ENCODE results near the gene EIF4H. TPM values are rescaled to one million over a fixed set of nuclear protein-coding genes. Genes with fewer than 3 reads are reported as not detected.
A peak's percentile ranks its signal among the peaks of the same experiment; 100 is the strongest.

Gene EIF4H
- total RNA-seq, 4 donors from 2014 or later: 291 to 344 (median 322) TPM

DNA sequence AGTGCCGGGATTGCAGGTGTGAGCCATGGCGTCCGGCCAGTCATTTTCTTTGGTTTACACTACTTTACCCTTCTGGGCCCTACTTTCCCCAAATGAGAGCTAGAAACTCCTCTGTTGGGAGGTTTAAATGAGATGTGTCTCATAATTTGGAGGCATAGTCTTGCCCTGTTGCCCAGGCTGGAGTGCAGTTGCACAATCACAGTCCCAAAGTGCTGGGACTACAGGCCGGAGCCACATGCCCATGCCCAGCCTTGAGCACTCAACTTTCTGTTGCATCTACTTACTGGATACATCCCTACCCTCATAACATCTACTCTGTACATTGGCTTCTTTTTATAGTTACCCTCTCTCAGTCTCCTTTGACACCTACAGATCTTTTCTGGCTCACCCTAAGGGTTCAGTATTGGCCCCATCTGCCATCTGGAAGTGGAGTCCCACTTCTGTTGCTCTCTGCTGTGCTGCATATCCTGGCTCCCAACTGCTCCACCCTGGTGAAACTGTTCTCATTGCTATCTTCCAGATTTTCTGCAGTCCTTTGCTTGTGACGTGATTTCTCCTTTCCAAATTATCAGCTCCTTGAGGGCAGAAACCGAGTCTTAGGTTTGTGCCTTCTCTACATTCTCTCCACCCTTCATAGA lies 8.4 kb downstream of the EIF4H start:
- no peaks in the 10 kb centered on the region for H3K9me3 ChIP-seq
- H3K4me1 ChIP-seq: peaks cover 41 to 100% (median 61%) of the 10 kb centered on the region in 3 donors
- no peak overlapping the region for H3K4me3 ChIP-seq
- peak overlapping the region in 3 of 4 donors; percentile 16 to 48 (median 21) for H3K27ac ChIP-seq
- ATAC-seq: no peak
- H3K36me3 ChIP-seq: peaks cover 0 to 12% of the 10 kb centered on the region in 2 donors
- no peaks in the 10 kb centered on the region for H3K27me3 ChIP-seq
- 20 to 57% methylated on average over 1 to 5 of the region's 6 CpGs for WGBS, 2 donors (ENCODE audit: low coverage in 1 of 2)
- no peak for TF ChIP-seq EP300 (IDR thresholded peaks at IDR 0.05)
- TF ChIP-seq POLR2A (IDR thresholded peaks at IDR 0.05): no peak
- TF ChIP-seq POLR2AphosphoS5 (IDR thresholded peaks at IDR 0.05): no peak
- TF ChIP-seq CTCF (IDR thresholded peaks at IDR 0.05): no peak

GRCh38 chr7:74183142-74183541 lies 9.0 kb downstream of the EIF4H start:
- Histone ChIP-seq H3K4me1 (peaks cover 37 to 100% (median 60%) of the 10 kb centered on the region in 3 donors), H3K27ac (peak overlapping the region in 2 of 4 donors; percentile 16 to 48), H3K27me3 (no peaks in the 10 kb centered on the region), H3K9me3 (no peaks in the 10 kb centered on the region), H3K4me3 (no peak overlapping the region), H3K36me3 (peaks cover 0 to 15% of the 10 kb centered on the region in 2 donors)
- no peak for TF ChIP-seq EP300 (IDR thresholded peaks at IDR 0.05)
- no peak for TF ChIP-seq CTCF (IDR thresholded peaks at IDR 0.05)
- TF ChIP-seq POLR2AphosphoS5 (IDR thresholded peaks at IDR 0.05): no peak
- no peak for TF ChIP-seq POLR2A (IDR thresholded peaks at IDR 0.05)
- ATAC-seq: no peak
- 44 to 80% methylated on average over 1 of the region's 3 CpGs for WGBS, 2 donors (ENCODE audit: low coverage in 1 of 2)

GRCh38 chr7:74183653-74184450 lies 9.7 kb downstream of the EIF4H start:
- Histone ChIP-seq H3K27me3 (no peaks in the 10 kb centered on the region), H3K9me3 (no peaks in the 10 kb centered on the region), H3K27ac (peak overlapping the region in 3 of 4 donors; percentile 26 to 38 (median 30)), H3K4me3 (no peak overlapping the region), H3K4me1 (peaks cover 35 to 100% (median 59%) of the 10 kb centered on the region in 3 donors), H3K36me3 (peaks cover 0 to 22% of the 10 kb centered on the region in 2 donors)
- TF ChIP-seq POLR2A (IDR thresholded peaks at IDR 0.05) (no peak), CTCF (IDR thresholded peaks at IDR 0.05) (no peak), POLR2AphosphoS5 (IDR thresholded peaks at IDR 0.05) (no peak), EP300 (IDR thresholded peaks at IDR 0.05) (no peak)
- 55 to 63% methylated on average over 7 of the region's 7 CpGs for WGBS, 2 donors (ENCODE audit: low coverage in 1 of 2)
- no peak for ATAC-seq

- peaks cover 34 to 92% (median 51%) of the 10 kb centered on the region in 3 donors for H3K4me1 ChIP-seq
- 80 to 81% methylated on average over 5 to 6 of the region's 6 CpGs for WGBS, 2 donors (ENCODE audit: low coverage in 1 of 2)
- ATAC-seq: no peak
- no peak overlapping the region for H3K4me3 ChIP-seq
- H3K36me3 ChIP-seq: peaks cover 0 to 28% of the 10 kb centered on the region in 2 donors
- peak overlapping the region in 2 of 4 donors; percentile 27 to 30 for H3K27ac ChIP-seq
- no peaks in the 10 kb centered on the region for H3K9me3 ChIP-seq
- no peak for TF ChIP-seq CTCF (IDR thresholded peaks at IDR 0.05)
- no peak for TF ChIP-seq POLR2AphosphoS5 (IDR thresholded peaks at IDR 0.05)
- no peak for TF ChIP-seq EP300 (IDR thresholded peaks at IDR 0.05)
- TF ChIP-seq POLR2A (IDR thresholded peaks at IDR 0.05): no peak
- no peaks in the 10 kb centered on the region for H3K27me3 ChIP-seq
These were observed 10.9 kb downstream of the EIF4H start for GRCh38 chr7:74185016-74185415.
